ENCODE data around the gene RGSL1.

The RGSL1 gene

DNA sequence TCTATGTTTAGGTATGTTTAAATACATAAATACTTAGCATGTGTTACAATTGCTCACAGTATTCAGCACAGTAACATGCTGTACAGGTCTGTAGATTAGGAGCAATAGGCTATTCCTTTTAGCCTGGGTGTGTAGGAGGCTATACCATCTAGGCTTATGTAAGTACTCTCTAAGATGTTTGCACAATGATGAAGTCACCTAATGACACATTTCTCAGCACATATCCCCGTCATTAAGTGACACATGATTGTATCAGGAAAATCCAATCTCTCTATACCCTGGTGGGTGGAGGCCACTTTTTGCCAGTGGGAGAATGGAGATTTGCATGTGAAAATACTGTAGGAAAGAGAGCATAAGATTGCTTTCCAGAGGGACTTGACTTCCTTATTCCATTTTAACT is 43.9 kb upstream of the RGSL1 start:
- Histone ChIP-seq H3K27me3 (ENCODE audit: low read length) (no peaks in the 10 kb centered on the region), H3K27ac (ENCODE audit: low read depth, low read length) (no peak overlapping the region), H3K9me3 (ENCODE audit: insufficient read depth, low read length) (no peaks in the 10 kb centered on the region), H3K9ac (ENCODE audit: low read length) (no peak overlapping the region), H3K4me3 (ENCODE audit: insufficient read depth, low read length, poor library complexity, severe bottlenecking) (no peak overlapping the region), H4K20me1 (ENCODE audit: low read depth, low read length) (no peaks in the 10 kb centered on the region), H3K9me2 (replicated peaks; ENCODE audit: insufficient read depth, low read length) (no peaks in the 10 kb centered on the region), H3K36me3 (ENCODE audit: low read length) (no peaks in the 10 kb centered on the region), H2AFZ (ENCODE audit: low read depth, low read length, severe bottlenecking) (no peak overlapping the region), H3K4me2 (ENCODE audit: low read depth, low read length, poor library complexity, severe bottlenecking) (no peak overlapping the region), H3K79me2 (ENCODE audit: insufficient read depth, low read length) (no peaks in the 10 kb centered on the region), H3F3A (ENCODE audit: insufficient read depth) (no peaks in the 10 kb centered on the region)
- TF ChIP-seq, protein P1, sequence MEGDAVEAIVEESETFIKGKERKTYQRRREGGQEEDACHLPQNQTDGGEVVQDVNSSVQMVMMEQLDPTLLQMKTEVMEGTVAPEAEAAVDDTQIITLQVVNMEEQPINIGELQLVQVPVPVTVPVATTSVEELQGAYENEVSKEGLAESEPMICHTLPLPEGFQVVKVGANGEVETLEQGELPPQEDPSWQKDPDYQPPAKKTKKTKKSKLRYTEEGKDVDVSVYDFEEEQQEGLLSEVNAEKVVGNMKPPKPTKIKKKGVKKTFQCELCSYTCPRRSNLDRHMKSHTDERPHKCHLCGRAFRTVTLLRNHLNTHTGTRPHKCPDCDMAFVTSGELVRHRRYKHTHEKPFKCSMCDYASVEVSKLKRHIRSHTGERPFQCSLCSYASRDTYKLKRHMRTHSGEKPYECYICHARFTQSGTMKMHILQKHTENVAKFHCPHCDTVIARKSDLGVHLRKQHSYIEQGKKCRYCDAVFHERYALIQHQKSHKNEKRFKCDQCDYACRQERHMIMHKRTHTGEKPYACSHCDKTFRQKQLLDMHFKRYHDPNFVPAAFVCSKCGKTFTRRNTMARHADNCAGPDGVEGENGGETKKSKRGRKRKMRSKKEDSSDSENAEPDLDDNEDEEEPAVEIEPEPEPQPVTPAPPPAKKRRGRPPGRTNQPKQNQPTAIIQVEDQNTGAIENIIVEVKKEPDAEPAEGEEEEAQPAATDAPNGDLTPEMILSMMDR (IDR thresholded peaks at IDR 0.05; ENCODE audit: insufficient read depth, low read length, poor library complexity, severe bottlenecking), result no peak
- TF ChIP-seq EZH2phosphoT487 (conservative IDR thresholded peaks at IDR 0.05; ENCODE audit: low read length), result no peak

DNA sequence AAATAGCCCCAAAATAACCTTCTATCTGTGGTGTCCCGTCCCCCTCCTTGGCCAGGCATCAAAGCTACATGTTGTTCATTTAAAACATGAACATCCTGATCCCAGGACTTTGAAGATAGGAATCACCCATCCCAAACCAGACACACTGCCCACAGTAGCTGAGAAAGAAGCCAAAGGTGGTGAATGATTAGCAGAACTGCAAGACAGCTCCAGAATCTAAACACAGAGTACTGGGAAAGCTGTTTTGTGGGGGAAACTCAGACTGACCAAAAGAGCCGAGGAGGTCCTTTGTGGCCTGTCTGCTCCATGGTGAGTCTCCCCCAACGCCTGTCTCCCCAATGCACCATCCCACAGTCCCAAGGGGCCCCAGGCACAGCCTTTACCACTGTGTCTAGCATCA is 42.2 kb upstream of the RGSL1 start:
- H4K20me1 ChIP-seq (ENCODE audit: low read depth, low read length), result no peaks in the 10 kb centered on the region
- no peak overlapping the region for H3K9ac ChIP-seq (ENCODE audit: low read length)
- H3K4me2 ChIP-seq (ENCODE audit: low read depth, low read length, poor library complexity, severe bottlenecking), result no peak overlapping the region
- H2AFZ ChIP-seq (ENCODE audit: low read depth, low read length, severe bottlenecking), result no peak overlapping the region
- TF ChIP-seq, protein P1 (IDR thresholded peaks at IDR 0.05; ENCODE audit: insufficient read depth, low read length, poor library complexity, severe bottlenecking), result no peak
- no peak for TF ChIP-seq EZH2phosphoT487 (conservative IDR thresholded peaks at IDR 0.05; ENCODE audit: low read length)
- H3F3A ChIP-seq (ENCODE audit: insufficient read depth), result 0 out of 2 replicates have a peak, but pooled peaks cover 3% of the 10 kb centered on the region
- H3K27ac ChIP-seq (ENCODE audit: low read depth, low read length), result no peak overlapping the region
- no peaks in the 10 kb centered on the region for H3K9me2 ChIP-seq (replicated peaks; ENCODE audit: insufficient read depth, low read length)
- H3K9me3 ChIP-seq (ENCODE audit: insufficient read depth, low read length), result no peaks in the 10 kb centered on the region
- no peaks in the 10 kb centered on the region for H3K27me3 ChIP-seq (ENCODE audit: low read length)
- no peak overlapping the region for H3K4me3 ChIP-seq (ENCODE audit: insufficient read depth, low read length, poor library complexity, severe bottlenecking)
- H3K36me3 ChIP-seq (ENCODE audit: low read length), result no peaks in the 10 kb centered on the region
- no peaks in the 10 kb centered on the region for H3K79me2 ChIP-seq (ENCODE audit: insufficient read depth, low read length)

DNA sequence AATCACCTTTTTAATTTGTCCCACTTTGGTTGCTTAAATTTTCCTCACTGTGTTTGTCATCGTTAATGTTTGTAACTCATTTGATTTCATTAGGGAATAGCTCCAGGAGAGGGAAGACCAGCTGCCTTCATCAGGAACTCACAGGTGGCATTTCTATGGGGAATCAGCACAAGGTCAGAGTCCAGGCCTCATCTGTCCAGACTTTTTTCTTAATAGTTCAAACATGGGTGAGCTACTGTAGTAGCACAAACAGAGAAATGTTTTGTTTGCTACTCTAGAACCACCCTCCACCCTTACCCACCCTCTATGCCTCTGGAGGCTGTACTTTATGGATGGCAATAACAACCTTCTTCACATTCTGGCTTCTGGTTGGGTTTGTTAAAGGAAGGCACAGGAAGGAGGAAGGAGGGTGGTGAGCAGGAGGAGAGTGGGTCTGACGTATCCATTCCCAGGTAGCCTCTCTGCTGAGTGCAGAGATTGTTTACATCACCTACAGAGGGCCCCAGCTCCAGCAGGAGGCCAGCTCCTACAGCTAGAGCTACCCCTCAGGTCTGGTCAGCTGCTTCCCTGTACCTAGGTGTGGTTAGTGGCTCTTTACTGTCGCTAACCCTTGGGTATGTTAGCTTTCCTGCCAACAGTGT is 41.4 kb upstream of the RGSL1 start:
- no peaks in the 10 kb centered on the region for H4K20me1 ChIP-seq (ENCODE audit: low read depth, low read length)
- H3K36me3 ChIP-seq (ENCODE audit: low read length), result no peaks in the 10 kb centered on the region
- H2AFZ ChIP-seq (ENCODE audit: low read depth, low read length, severe bottlenecking), result no peak overlapping the region
- no peaks in the 10 kb centered on the region for H3K9me2 ChIP-seq (replicated peaks; ENCODE audit: insufficient read depth, low read length)
- no peaks in the 10 kb centered on the region for H3K9me3 ChIP-seq (ENCODE audit: insufficient read depth, low read length)
- no peak overlapping the region for H3K27ac ChIP-seq (ENCODE audit: low read depth, low read length)
- no peaks in the 10 kb centered on the region for H3K79me2 ChIP-seq (ENCODE audit: insufficient read depth, low read length)
- H3K4me2 ChIP-seq (ENCODE audit: low read depth, low read length, poor library complexity, severe bottlenecking), result no peak overlapping the region
- TF ChIP-seq, protein P1 (IDR thresholded peaks at IDR 0.05; ENCODE audit: insufficient read depth, low read length, poor library complexity, severe bottlenecking), result no peak
- no peak for TF ChIP-seq EZH2phosphoT487 (conservative IDR thresholded peaks at IDR 0.05; ENCODE audit: low read length)
- no peak overlapping the region for H3K9ac ChIP-seq (ENCODE audit: low read length)
- H3F3A ChIP-seq (ENCODE audit: insufficient read depth), result 0 out of 2 replicates have a peak, but pooled peaks cover 3% of the 10 kb centered on the region
- no peak overlapping the region for H3K4me3 ChIP-seq (ENCODE audit: insufficient read depth, low read length, poor library complexity, severe bottlenecking)
- H3K27me3 ChIP-seq (ENCODE audit: low read length), result no peaks in the 10 kb centered on the region
